ENCODE results near the gene AEBP1.

Gene AEBP1

GRCh38 chr7:44099669-44100068, 4.5 kb upstream of the AEBP1 start:
- Histone ChIP-seq H3K27ac (ENCODE audit: low read length) (no peak overlapping the region), H3K27me3 (ENCODE audit: control insufficient read depth, insufficient read depth, low read length) (no peaks in the 10 kb centered on the region), H3K9me3 (ENCODE audit: control insufficient read depth, insufficient read depth, low read length) (no peaks in the 10 kb centered on the region; the same call in 1 of the 2 replicates), H3K4me3 (ENCODE audit: low read length) (no peak overlapping the region), H3K4me1 (ENCODE audit: control insufficient read depth, insufficient read depth, low read length) (0 out of 2 replicates have a peak, but pooled peaks cover 1% of the 10 kb centered on the region), H3K36me3 (ENCODE audit: control insufficient read depth, insufficient read depth, low read length) (no peaks in the 10 kb centered on the region)
- WGBS (ENCODE audit: insufficient coverage, insufficient read length): no CpG with 5 or more reads among the region's 4 CpGs
- DNase-seq (ENCODE audit: low read depth, low spot score): no peak

- Histone ChIP-seq H3K4me3 (ENCODE audit: low read length) (no peak overlapping the region), H3K27me3 (ENCODE audit: control insufficient read depth, insufficient read depth, low read length) (no peaks in the 10 kb centered on the region), H3K4me1 (ENCODE audit: control insufficient read depth, insufficient read depth, low read length) (0 out of 2 replicates have a peak, but pooled peaks cover 1% of the 10 kb centered on the region), H3K9me3 (ENCODE audit: control insufficient read depth, insufficient read depth, low read length) (no peaks in the 10 kb centered on the region), H3K36me3 (ENCODE audit: control insufficient read depth, insufficient read depth, low read length) (no peaks in the 10 kb centered on the region), H3K27ac (ENCODE audit: low read length) (no peak overlapping the region)
- DNase-seq (ENCODE audit: low read depth, low spot score): no peak
- WGBS (ENCODE audit: insufficient coverage, insufficient read length): no CpG with 5 or more reads among the region's 10 CpGs
Measured at GRCh38 chr7:44100458-44101302, 3.5 kb upstream of the AEBP1 start.

GRCh38 chr7:44101303-44101965, 2.7 kb upstream of the AEBP1 start:
- WGBS (ENCODE audit: insufficient coverage, insufficient read length): no CpG with 5 or more reads among the region's 3 CpGs
- Histone ChIP-seq H3K27me3 (ENCODE audit: control insufficient read depth, insufficient read depth, low read length) (no peaks in the 10 kb centered on the region), H3K4me1 (ENCODE audit: control insufficient read depth, insufficient read depth, low read length) (0 out of 2 replicates have a peak, but pooled peaks cover 1% of the 10 kb centered on the region)

GRCh38 chr7:44101966-44102845, 1.9 kb upstream of the AEBP1 start:
- DNase-seq (ENCODE audit: low read depth, low spot score): no peak
- H3K4me3 ChIP-seq (ENCODE audit: low read length): no peak overlapping the region
- no CpG with 5 or more reads among the region's 14 CpGs for whole genome bisulfite sequencing (ENCODE audit: insufficient coverage, insufficient read length)

More at GRCh38 chr7:44101303-44101965, 2.7 kb upstream of the AEBP1 start:
- Histone ChIP-seq H3K27ac (ENCODE audit: low read length) (no peak overlapping the region), H3K4me3 (ENCODE audit: low read length) (no peak overlapping the region), H3K9me3 (ENCODE audit: control insufficient read depth, insufficient read depth, low read length) (no peaks in the 10 kb centered on the region), H3K36me3 (ENCODE audit: control insufficient read depth, insufficient read depth, low read length) (no peaks in the 10 kb centered on the region)
- no peak for DNase-seq (ENCODE audit: low read depth, low spot score)

GRCh38 chr7:44102846-44103565, 1.1 kb upstream of the AEBP1 start:
- H3K9me3 ChIP-seq (ENCODE audit: control insufficient read depth, insufficient read depth, low read length): no peaks in the 10 kb centered on the region
- H3K27me3 ChIP-seq (ENCODE audit: control insufficient read depth, insufficient read depth, low read length): no peaks in the 10 kb centered on the region
- no CpG with 5 or more reads among the region's 8 CpGs for WGBS (ENCODE audit: insufficient coverage, insufficient read length)
- 0 out of 2 replicates have a peak, but pooled peaks cover under 1% of the 10 kb centered on the region for H3K36me3 ChIP-seq (ENCODE audit: control insufficient read depth, insufficient read depth, low read length)
- 0 out of 2 replicates have a peak, but pooled peaks cover 1% of the 10 kb centered on the region for H3K4me1 ChIP-seq (ENCODE audit: control insufficient read depth, insufficient read depth, low read length)
- H3K4me3 ChIP-seq (ENCODE audit: low read length): no peak overlapping the region
- H3K27ac ChIP-seq (ENCODE audit: low read length): no peak overlapping the region
- no peak for DNase-seq (ENCODE audit: low read depth, low spot score)

More at GRCh38 chr7:44101966-44102845, 1.9 kb upstream of the AEBP1 start:
- H3K4me1 ChIP-seq (ENCODE audit: control insufficient read depth, insufficient read depth, low read length): 0 out of 2 replicates have a peak, but pooled peaks cover 1% of the 10 kb centered on the region
- H3K27me3 ChIP-seq (ENCODE audit: control insufficient read depth, insufficient read depth, low read length): no peaks in the 10 kb centered on the region
- H3K27ac ChIP-seq (ENCODE audit: low read length): no peak overlapping the region
- no peaks in the 10 kb centered on the region for H3K36me3 ChIP-seq (ENCODE audit: control insufficient read depth, insufficient read depth, low read length)
- no peaks in the 10 kb centered on the region for H3K9me3 ChIP-seq (ENCODE audit: control insufficient read depth, insufficient read depth, low read length)

GRCh38 chr7:44103566-44103922, 601 bp upstream of the AEBP1 start:
- no peak for DNase-seq (ENCODE audit: low read depth, low spot score)
- Histone ChIP-seq H3K4me3 (ENCODE audit: low read length) (peak overlapping the region; percentile 78; the same call in 1 of the 2 replicates), H3K36me3 (ENCODE audit: control insufficient read depth, insufficient read depth, low read length) (0 out of 2 replicates have a peak, but pooled peaks cover 3% of the 10 kb centered on the region), H3K27me3 (ENCODE audit: control insufficient read depth, insufficient read depth, low read length) (no peaks in the 10 kb centered on the region), H3K4me1 (ENCODE audit: control insufficient read depth, insufficient read depth, low read length) (0 out of 2 replicates have a peak, but pooled peaks cover 1% of the 10 kb centered on the region), H3K9me3 (ENCODE audit: control insufficient read depth, insufficient read depth, low read length) (no peaks in the 10 kb centered on the region), H3K27ac (ENCODE audit: low read length) (no peak overlapping the region)
- WGBS (ENCODE audit: insufficient coverage, insufficient read length): no CpG with 5 or more reads among the region's 8 CpGs

- DNase-seq (ENCODE audit: low read depth, low spot score): no peak
- H3K4me3 ChIP-seq (ENCODE audit: low read length): peak overlapping the region; percentile 78; the same call in 1 of the 2 replicates
- no CpG with 5 or more reads among the region's 28 CpGs for WGBS (ENCODE audit: insufficient coverage, insufficient read length)
- no peaks in the 10 kb centered on the region for H3K27me3 ChIP-seq (ENCODE audit: control insufficient read depth, insufficient read depth, low read length)
- H3K4me1 ChIP-seq (ENCODE audit: control insufficient read depth, insufficient read depth, low read length): 0 out of 2 replicates have a peak, but pooled peaks cover 1% of the 10 kb centered on the region
- H3K9me3 ChIP-seq (ENCODE audit: control insufficient read depth, insufficient read depth, low read length): no peaks in the 10 kb centered on the region
- no peak overlapping the region for H3K27ac ChIP-seq (ENCODE audit: low read length)
- H3K36me3 ChIP-seq (ENCODE audit: control insufficient read depth, insufficient read depth, low read length): 0 out of 2 replicates have a peak, but pooled peaks cover 5% of the 10 kb centered on the region
Measured at GRCh38 chr7:44104860-44105771, 971 bp downstream of the AEBP1 start.

- Histone ChIP-seq H3K4me1 (ENCODE audit: control insufficient read depth, insufficient read depth, low read length) (no peaks in the 10 kb centered on the region), H3K9me3 (ENCODE audit: control insufficient read depth, insufficient read depth, low read length) (no peaks in the 10 kb centered on the region), H3K27me3 (ENCODE audit: control insufficient read depth, insufficient read depth, low read length) (no peaks in the 10 kb centered on the region), H3K36me3 (ENCODE audit: control insufficient read depth, insufficient read depth, low read length) (peaks cover 6% of the 10 kb centered on the region; the same call in 1 of the 2 replicates), H3K4me3 (ENCODE audit: low read length) (no peak overlapping the region), H3K27ac (ENCODE audit: low read length) (no peak overlapping the region)
- WGBS (ENCODE audit: insufficient coverage, insufficient read length): no CpG with 5 or more reads among the region's 2 CpGs
- no peak for DNase-seq (ENCODE audit: low read depth, low spot score)
Measured at GRCh38 chr7:44105832-44106231, 1.7 kb downstream of the AEBP1 start.

Data from iPS DF 6.9 (cell line).